Prostate gland (tissue), 2 donors: ENCODE results near the gene PLEKHF1.

Experiments
- CTCF ChIP-seq, 4 experiments: fragments of 200-600 bp in 2 of 4; fragments of 450-650 bp in 2 of 4; sonication (generic) in 2 of 4; IDR thresholded peaks; 1 replicate in 3 of 4; 2 replicates in 1 of 4; pipeline ENCODE4 v1.5.1; 2016 to 2019; ENCODE audit warnings: antibody characterized with exemption in 4 of 4, mild to moderate bottlenecking in 2 of 4, moderate library complexity in 2 of 4
- POLR2A ChIP-seq: fragments of 450-650 bp; IDR thresholded peaks from one replicate; pipeline ENCODE4 v1.6.1; 2016; ENCODE audit warnings: antibody characterized with exemption, mild to moderate bottlenecking

- TF ChIP-seq CTCF (IDR thresholded peaks at IDR 0.05): no peak
- no peak for TF ChIP-seq POLR2A
Observed at GRCh38 chr19:29668746-29669609, 3.7 kb downstream of the PLEKHF1 start.
